ENCODE measurements around the gene DNAJB11.

DNA sequence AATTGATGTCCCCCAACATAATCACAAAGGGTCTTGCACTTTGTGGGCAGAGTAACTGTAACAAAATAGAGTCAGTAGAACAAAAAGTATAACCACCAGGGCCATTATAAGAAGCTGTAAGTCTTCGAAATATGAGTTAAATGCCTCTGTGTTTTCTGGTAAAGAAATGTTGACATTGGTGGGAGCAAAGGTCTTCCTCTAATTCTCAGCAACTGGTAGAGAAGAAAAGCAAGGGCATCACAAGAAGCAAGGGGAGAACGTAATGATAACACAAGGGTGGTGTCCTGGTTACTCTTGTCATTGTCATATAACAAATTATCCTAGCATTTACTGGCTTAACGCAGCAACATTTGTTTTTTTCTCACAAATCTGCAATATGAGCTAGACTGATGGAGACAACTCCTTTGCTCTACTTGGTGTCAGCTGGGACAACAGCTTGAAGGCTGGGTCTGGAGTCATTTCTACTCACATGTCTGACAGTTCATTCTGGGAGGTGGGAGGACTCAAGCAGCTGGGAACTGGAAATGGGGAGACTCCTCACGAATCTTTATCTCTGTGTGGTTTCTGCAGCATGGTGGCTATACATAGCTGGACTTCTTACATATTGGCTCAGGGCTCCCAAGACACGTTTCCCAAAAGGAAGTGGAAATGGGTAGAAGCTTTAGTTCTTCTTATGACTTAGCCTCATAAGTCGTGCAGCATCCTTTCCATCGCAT lies 20.2 kb downstream of the DNAJB11 start:
- TF ChIP-seq, protein P1, sequence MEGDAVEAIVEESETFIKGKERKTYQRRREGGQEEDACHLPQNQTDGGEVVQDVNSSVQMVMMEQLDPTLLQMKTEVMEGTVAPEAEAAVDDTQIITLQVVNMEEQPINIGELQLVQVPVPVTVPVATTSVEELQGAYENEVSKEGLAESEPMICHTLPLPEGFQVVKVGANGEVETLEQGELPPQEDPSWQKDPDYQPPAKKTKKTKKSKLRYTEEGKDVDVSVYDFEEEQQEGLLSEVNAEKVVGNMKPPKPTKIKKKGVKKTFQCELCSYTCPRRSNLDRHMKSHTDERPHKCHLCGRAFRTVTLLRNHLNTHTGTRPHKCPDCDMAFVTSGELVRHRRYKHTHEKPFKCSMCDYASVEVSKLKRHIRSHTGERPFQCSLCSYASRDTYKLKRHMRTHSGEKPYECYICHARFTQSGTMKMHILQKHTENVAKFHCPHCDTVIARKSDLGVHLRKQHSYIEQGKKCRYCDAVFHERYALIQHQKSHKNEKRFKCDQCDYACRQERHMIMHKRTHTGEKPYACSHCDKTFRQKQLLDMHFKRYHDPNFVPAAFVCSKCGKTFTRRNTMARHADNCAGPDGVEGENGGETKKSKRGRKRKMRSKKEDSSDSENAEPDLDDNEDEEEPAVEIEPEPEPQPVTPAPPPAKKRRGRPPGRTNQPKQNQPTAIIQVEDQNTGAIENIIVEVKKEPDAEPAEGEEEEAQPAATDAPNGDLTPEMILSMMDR (IDR thresholded peaks at IDR 0.05) = no peak
- TF ChIP-seq POLR2A (IDR thresholded peaks at IDR 0.05) = no peak

Measured in lower leg skin (tissue), 3 donors.